Kasumi-1 (cell line): ENCODE data around the gene PDIA5.
"Not testable (repeated sequence)": the region's sequence is repeated elsewhere in the genome, so short reads cannot be mapped to it uniquely, and the experiment has no call there.

Source experiments
- DNase-seq, 2 experiments: peaks; one replicate each; lab custom pipeline; 2025; lab: John Stamatoyannopoulos, UW

The PDIA5 gene

DNA sequence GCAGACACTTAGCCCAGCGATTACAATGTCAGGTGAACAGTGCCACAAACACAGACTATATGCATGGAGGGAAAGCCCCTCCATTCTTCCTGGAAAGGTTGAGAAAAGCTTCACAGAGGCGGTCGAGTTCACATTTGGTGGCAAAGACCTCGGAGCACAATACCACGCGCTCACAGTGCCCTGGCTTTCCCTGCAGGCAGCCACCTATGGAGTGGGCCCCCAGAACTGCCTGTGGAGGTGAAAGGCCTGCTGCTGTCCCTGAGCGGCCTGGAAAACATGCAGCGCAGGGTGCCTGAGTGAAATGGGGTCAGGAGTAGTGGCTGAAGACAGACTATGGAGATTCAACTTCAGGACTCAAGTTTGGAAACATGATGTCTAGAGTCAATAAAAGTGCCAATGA is 26.9 kb downstream of the PDIA5 start:
- DNase-seq: no peak

GRCh38 chr3:123094516-123095313 is 27.9 kb downstream of the PDIA5 start:
- no peak for DNase-seq

DNA sequence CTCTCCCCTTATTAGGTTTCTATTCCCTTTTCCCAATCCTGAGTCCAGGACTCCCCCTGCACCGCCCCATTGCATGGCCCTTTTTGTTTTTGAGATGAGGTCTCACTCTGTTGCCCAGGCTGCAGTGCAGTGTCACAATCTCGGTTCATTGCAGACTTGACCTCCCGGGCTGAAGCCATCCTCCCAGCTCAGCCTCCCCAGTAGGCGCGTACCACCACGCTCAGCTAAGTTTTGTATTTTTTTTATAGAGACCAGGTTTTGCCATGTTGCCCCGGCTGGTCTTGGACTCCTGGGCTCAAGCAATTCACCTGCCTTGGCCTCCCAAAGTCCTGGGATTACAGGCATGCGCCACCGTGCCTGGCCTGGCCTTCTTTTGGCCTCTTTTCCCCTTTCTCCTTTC is 29.3 kb downstream of the PDIA5 start:
- DNase-seq: no peak

DNA sequence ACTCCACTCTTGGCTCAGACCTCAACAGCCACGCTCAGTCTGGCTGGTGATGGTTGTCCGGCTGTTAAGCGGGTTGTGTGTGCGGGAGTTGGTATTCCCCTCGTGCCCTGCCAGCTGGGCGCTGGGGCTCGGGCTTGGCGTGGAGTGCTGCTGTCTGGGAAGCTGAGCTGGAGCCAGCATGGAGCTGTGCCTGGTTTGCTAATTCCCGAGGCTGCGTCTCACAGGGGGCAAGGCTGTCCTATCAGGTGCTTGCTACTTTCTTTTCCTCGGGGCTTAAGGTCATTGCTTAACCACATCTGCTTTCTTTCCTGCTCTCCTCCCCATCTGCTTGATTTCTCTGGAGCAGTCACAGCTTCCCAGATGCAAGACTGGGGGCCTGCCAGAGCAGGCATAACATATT is 29.9 kb downstream of the PDIA5 start:
- DNase-seq: no peak

DNA sequence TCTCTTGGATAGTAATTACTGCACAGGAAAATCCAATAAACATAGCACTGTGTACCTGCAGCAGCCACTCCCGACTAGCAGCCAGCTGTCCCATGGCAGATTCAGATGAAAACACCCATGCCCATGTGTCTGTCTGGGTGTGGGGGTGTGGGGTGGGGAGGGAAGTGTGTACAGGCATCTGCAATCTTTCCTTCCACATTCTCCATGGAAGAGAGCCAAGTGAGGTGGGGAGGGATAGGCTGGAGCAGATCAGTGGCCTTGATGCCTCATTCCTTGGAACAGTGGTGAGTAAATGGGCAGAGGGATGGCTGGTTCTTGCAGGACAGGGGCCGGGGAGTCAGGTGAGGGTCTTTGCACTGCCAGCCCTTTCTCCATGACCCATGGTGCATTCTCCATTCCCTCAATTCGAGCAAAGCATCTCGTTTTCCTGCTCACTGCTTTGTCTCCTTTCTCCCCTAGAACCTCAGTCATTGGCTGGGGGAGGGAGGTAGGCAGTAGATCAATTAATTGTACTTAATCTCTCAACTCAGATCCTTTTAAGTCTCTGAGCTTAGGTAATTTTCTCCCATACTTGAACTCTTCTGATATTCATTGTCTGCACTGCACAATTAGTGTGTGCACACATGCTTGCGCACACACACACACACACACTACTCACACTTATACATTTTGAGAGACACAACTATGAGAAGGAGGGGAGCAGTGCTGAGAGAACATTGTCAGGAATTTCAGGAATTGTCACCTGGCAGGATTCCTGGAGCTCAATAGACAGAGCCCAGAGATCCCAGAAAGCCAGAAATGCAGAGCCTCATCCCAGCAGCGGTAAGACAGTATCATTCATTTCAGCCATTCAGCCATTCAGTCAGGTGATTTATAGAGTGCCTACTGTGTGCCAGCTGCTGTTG is 31.9 kb downstream of the PDIA5 start:
- no peak for DNase-seq

- DNase-seq: no peak
Observed at GRCh38 chr3:123099331-123100192, 32.7 kb downstream of the PDIA5 start.

- no peak for DNase-seq
Observed at GRCh38 chr3:123100193-123100776, 33.5 kb downstream of the PDIA5 start.

- no peak for DNase-seq
Observed at GRCh38 chr3:123102249-123102648, 35.4 kb downstream of the PDIA5 start.

- no peak for DNase-seq
Observed at GRCh38 chr3:123102826-123103225, 36.0 kb downstream of the PDIA5 start.

DNA sequence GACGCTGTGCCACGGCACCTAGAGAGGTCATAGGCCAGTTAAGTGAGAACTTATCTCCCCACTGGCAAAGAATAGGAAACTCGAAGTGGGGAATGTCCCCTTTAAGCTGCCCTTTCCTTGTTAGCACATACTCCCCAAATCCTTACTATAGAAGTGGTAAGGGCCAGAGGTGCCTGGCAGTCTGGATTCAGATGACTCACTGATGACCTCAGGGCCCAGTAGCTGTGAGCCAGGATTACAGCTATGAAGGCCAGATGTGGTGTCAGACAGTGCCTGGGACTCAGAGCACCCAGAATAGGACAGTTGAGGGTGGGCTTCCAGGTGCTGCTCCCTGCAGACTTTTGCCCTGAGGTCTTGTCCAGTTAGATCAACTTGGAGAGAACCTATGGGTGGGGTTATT is 37.7 kb downstream of the PDIA5 start:
- no peak for DNase-seq

DNA sequence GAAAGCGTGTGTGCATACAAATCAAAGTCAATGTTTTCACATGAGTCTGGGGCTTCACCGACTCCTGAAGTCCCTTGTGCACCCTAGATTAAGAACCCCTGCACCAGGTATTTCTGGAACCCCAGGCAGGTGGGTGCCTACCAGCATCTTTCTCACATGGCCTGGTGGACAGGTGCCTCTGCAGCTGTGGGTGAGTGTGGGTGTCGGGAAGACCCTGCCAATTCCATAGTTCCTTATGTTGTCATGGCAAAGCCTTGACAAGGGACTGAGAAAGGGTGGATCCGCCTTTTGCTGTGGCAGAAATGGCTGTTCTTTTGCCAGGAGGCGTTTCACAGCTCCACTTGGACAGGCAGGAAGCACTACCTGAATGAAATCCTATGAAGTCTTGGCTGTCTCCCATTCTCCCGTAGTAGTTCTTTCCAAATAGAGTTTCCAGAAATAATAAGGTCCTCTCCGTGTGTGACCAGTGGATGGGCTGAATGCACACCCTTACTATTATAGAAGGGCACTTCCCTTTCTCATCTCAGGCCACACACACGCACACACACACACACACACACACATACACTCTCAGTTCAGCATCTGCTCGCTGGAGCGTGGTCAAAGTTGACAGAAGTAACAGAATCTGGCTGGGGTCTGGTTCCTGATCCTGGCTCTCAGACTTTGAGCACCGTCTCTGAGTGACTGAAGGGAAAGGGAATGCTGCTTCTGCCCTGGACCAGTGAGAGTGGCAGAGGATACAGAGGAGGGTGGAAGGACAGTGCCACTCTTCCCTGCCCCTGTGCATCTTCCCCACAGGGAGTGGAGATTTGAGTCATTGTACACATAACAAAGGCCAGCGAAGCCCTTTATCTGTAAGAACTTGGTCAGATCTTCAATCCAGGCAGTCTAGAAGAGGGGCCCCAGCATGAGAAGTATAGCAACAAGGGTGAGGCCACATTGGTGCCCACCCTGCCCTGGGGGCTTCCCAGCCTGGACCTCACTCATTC is 38.7 kb downstream of the PDIA5 start:
- DNase-seq: peak; percentile 30 to 48

- DNase-seq: no peak
Observed at GRCh38 chr3:123110282-123110975, 43.6 kb downstream of the PDIA5 start.

- DNase-seq: no peak
Observed at GRCh38 chr3:123110976-123111615, 44.3 kb downstream of the PDIA5 start.

DNA sequence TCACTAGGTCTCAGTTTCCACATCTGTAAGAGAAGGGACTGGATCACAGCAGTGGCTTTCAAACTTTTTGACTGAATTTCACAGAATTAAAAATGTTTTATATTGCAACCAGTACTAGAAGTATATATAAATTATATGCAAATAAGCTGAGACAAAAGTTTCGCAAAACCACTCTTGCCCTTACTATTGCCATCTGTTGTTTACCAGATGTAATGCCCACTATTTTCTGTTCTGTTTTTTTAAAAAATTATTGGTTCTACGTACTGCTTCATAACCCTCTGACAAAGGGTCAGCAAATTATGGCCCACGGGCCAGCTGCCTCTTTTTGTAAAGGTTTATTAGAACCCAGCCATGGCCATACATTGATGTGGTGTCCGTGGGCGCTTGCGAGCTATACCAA is 44.8 kb downstream of the PDIA5 start:
- no peak for DNase-seq

GRCh38 chr3:123112232-123112631 is 45.4 kb downstream of the PDIA5 start:
- DNase-seq: no peak

DNA sequence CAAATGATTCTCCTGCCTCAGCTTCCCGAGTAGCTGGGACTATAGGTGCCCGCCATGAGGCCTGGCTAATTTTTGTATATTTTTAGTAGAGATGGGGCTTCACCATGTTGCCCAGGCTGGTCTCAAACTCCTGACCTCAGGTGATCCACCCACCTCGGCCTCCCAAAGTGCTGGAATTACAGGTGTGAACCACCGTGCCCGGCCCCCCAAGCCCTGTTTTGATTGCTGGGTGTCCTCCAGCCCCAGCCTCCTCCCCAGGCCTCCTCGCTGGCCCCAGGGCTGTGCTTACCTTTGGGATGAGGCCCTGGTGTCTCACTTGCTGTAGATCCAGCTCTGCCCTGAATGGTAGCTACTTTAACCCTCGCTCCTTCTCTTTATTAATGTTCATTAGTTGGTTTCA is 45.8 kb downstream of the PDIA5 start:
- DNase-seq: not testable (repeated sequence)

DNA sequence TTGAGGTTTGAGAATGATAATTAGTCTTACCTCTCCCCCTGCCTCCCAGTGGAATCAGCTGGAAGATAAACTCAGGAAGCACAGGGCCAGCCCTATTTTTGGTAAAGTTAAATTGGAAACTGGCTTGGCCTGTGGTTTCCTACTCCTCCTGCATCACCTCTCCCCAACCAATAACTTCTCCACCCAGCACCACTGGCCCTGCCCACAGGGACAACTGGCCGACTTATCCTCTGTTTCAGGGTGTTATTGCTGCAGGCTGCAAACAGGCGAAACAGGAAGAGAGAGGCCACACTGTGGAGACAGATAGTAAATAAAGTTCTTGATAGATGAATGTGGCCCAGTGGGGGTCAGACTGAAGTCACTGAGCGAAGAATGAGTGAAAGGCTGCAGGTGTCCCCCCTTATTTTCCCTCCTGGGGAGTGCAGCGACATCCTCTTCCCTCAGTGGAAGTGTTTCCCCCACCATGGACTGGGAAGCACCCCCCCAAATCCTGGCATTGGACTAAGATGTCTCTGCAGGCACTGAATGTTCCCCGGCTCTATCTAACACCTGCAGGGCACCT is 47.1 kb downstream of the PDIA5 start:
- peak; percentile 39 to 49 for DNase-seq

- DNase-seq: no peak
Observed at GRCh38 chr3:123116116-123116515, 49.3 kb downstream of the PDIA5 start.

DNA sequence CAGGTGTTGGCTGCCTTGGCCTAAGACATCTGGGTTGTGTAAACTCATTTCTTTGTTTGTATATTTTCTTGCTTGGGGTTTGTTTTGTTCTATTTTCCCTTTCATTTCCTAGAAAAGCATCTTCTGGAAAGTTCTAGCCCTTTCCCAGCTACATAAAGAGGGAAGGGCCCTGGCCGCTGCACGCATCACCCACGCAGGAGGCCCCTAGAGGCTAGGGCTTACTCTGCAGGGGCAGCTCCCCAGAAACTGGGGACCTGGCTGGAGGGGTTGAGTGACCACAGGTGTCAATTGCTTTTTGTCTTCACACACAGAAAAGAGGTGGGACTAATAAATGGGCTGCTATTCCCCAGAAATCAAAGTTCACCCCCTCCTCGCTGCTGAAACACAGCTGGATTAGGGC is 52.6 kb downstream of the PDIA5 start:
- DNase-seq: no peak
